Endothelial cell of umbilical vein (primary cell): ENCODE data around the gene FAM209A. TPM values are rescaled to one million over a fixed set of nuclear protein-coding genes. Genes with fewer than 3 reads are reported as not detected.

Source experiments
- BruUV-seq: library from RNA; stranded (reverse); fragments of 400-500 nt; replicated peaks from 2 replicates; lab custom pipeline; 2021; lab: Mats Ljungman, UMichigan
- CTCF ChIA-PET: fragments of 300-600, 350-600 bp; sonication (Branson Sonifier 250); formaldehyde crosslinking; loops from one replicate; lab custom pipeline; 2021; ENCODE audit warnings: antibody characterized with exemption, inconsistent platforms; lab: Charles Lee
- POLR2A ChIA-PET: fragments of 300-600, 350-600 bp; sonication (Branson Sonifier 250); formaldehyde crosslinking; loops from one replicate; lab custom pipeline; 2021; ENCODE audit warnings: antibody characterized with exemption, inconsistent platforms; lab: Charles Lee
- DNase-seq: peaks from one replicate; pipeline ENCODE4 v3.0.0-alpha.2; 2011; ENCODE audit warnings: low read depth, low spot score
- FAIRE-seq: peaks from 2 replicates; lab custom pipeline; 2011; peaks lifted over from hg19 to GRCh38; lab: Jason Lieb, UNC
- H2AFZ ChIP-seq: 2 replicates; pipeline ENCODE4 v1.6.0; 2012; ENCODE audit warnings: low read depth, low read length, control low read depth, inconsistent platforms
- H3K27ac ChIP-seq: 2 replicates; pipeline ENCODE4 v1.5.1; 2011; ENCODE audit warnings: low read depth, mild to moderate bottlenecking, control low read depth, low read length, moderate library complexity; ENCODE audit not compliant: insufficient read depth
- H3K27me3 ChIP-seq, 2 experiments: 2 replicates each; pipeline versions ENCODE4 v1.6.0 to v1.6.1; 2011; ENCODE audit warnings: low read length in 2 of 2, mixed read lengths in 1 of 2; ENCODE audit not compliant: control insufficient read depth in 2 of 2, insufficient read depth in 2 of 2
- H3K36me3 ChIP-seq, 2 experiments: 2 replicates in 1 of 2; 3 replicates in 1 of 2; pipeline ENCODE4 v1.5.1; 2011; ENCODE audit warnings: low read length in 2 of 2, mild to moderate bottlenecking in 1 of 2, moderate library complexity in 1 of 2; ENCODE audit not compliant: control insufficient read depth in 2 of 2, insufficient read depth in 2 of 2; ENCODE audit errors: extremely low read depth in 1 of 2
- H3K4me1 ChIP-seq: 3 replicates; pipeline ENCODE4 v1.5.1; 2011; ENCODE audit warnings: mild to moderate bottlenecking, low read length; ENCODE audit not compliant: control insufficient read depth, insufficient read depth; ENCODE audit errors: extremely low read depth
- H3K4me2 ChIP-seq: 2 replicates; pipeline ENCODE4 v1.6.1; 2011; ENCODE audit warnings: low read length, control low read depth, mixed read lengths; ENCODE audit not compliant: insufficient read depth
- H3K4me3 ChIP-seq, 3 experiments: fragments of 200-600 bp in 1 of 3; sonication (generic), shearing (Covaris generic) in 1 of 3; replicated peaks in 1 of 3; 2 replicates each; pipeline ENCODE4 v1.5.1; 2011 to 2016; ENCODE audit warnings: control low read depth in 3 of 3, low read length in 3 of 3, mild to moderate bottlenecking in 2 of 3, inconsistent platforms in 1 of 3, low read depth in 1 of 3, moderate library complexity in 1 of 3; ENCODE audit not compliant: insufficient read depth in 1 of 3
- H3K79me2 ChIP-seq: 2 replicates; pipeline ENCODE4 v1.6.0; 2012; ENCODE audit warnings: low read length, inconsistent platforms; ENCODE audit not compliant: control insufficient read depth, insufficient read depth
- H3K9ac ChIP-seq: replicated peaks from 2 replicates; pipeline ENCODE3; 2011; ENCODE audit warnings: low read length, control low read depth; ENCODE audit not compliant: insufficient read depth; ENCODE audit errors: extremely low read depth
- H3K9me1 ChIP-seq: replicated peaks from 3 replicates; pipeline ENCODE4 v1.6.0; 2011; ENCODE audit warnings: mild to moderate bottlenecking, low read length; ENCODE audit not compliant: control insufficient read depth, insufficient read depth; ENCODE audit errors: extremely low read depth
- H3K9me3 ChIP-seq: replicated peaks from 2 replicates; pipeline ENCODE4 v1.5.1; 2012; ENCODE audit warnings: low read length, inconsistent platforms; ENCODE audit not compliant: control insufficient read depth, insufficient read depth
- H4K20me1 ChIP-seq: replicated peaks from 2 replicates; pipeline ENCODE3; 2011; ENCODE audit warnings: mild to moderate bottlenecking, low read length; ENCODE audit not compliant: control insufficient read depth, insufficient read depth; ENCODE audit errors: extremely low read depth
- CTCF ChIP-seq, 2 donors: IDR thresholded peaks; 1 replicate in 1 of 2; 2 replicates in 1 of 2; pipeline ENCODE4 v1.5.1; 2011; ENCODE audit warnings: low read length in 2 of 2, mild to moderate bottlenecking in 2 of 2, moderate library complexity in 2 of 2, control low read depth in 1 of 2, inconsistent platforms in 1 of 2, low read depth in 1 of 2; ENCODE audit not compliant: insufficient read depth in 1 of 2; ENCODE audit errors: extremely low read depth in 1 of 2
- FOS ChIP-seq: IDR thresholded peaks from 2 replicates; pipeline ENCODE4 v1.6.1; 2011; ENCODE audit warnings: mild to moderate bottlenecking, low read length, moderate library complexity, borderline replicate concordance; ENCODE audit not compliant: insufficient read depth
- GATA2 ChIP-seq: IDR thresholded peaks from 2 replicates; pipeline ENCODE4 v1.7.0; 2011; ENCODE audit warnings: low read depth, mild to moderate bottlenecking, moderate library complexity, mixed read lengths, low read length; ENCODE audit not compliant: insufficient read length, insufficient read depth
- MAX ChIP-seq: IDR thresholded peaks from 2 replicates; pipeline ENCODE4 v1.6.1; 2011; ENCODE audit not compliant: insufficient read depth, insufficient read length
- MYC ChIP-seq: IDR thresholded peaks from one replicate; pipeline ENCODE4 v1.6.1; 2011; ENCODE audit warnings: mild to moderate bottlenecking, low read depth, low read length
- POLR2A ChIP-seq: IDR thresholded peaks from 2 replicates; pipeline ENCODE4 v1.6.1; 2012; ENCODE audit warnings: low read depth, mild to moderate bottlenecking, control low read depth, low read length
- POLR2AphosphoS5 ChIP-seq: IDR thresholded peaks from 2 replicates; pipeline ENCODE4 v1.6.1; 2012; ENCODE audit warnings: low read depth, mild to moderate bottlenecking, control low read depth, low read length, moderate library complexity; ENCODE audit not compliant: insufficient read depth
- dilution Hi-C: fragments of 300-500 bp; cut with MboI; formaldehyde crosslinking; loops from one replicate; pipeline ENCODE4 v1.15.0; 2019; ENCODE audit warnings: low sequenced_read_pairs; ENCODE audit not compliant: extremely low pct_ligation_motif_present
- intact Hi-C: fragments of 100-400 bp; cut with micrococcal nuclease; formaldehyde crosslinking; loops from one replicate; pipeline ENCODE4 v1.10.0; 2022
- polyA plus RNA-seq, 4 experiments: library from polyadenylated mRNA; depleted of rRNA in 3 of 4; stranded (reverse) in 3 of 4; unstranded in 1 of 4; fragments of >200 nt; gene quantifications; 2 replicates each; pipeline versions ENCODE4 v1.2.1 to v1.2.3, GENCODE V29; 2011 to 2012; ENCODE audit warnings: missing spikeins in 1 of 4
- total RNA-seq: library from RNA; stranded (reverse); gene quantifications from 2 replicates; pipeline ENCODE4 v1.2.3, GENCODE V29; 2021

The FAM209A gene
- total and polyA plus RNA-seq, 2 donors (not counting 3 experiments of a cell fraction or from before 2014, with no cell fraction given), result 0.37 to 0.49 TPM

GRCh38 chr20:56570832-56571231, 46.3 kb downstream of the FAM209A start:
- H3K9ac ChIP-seq, result no peak overlapping the region
- DNase-seq (no peak), FAIRE-seq (no peak)
- no peaks in the 10 kb centered on the region for H3K79me2 ChIP-seq
- no peak overlapping the region for H2AFZ ChIP-seq
- no peaks in the 10 kb centered on the region for H3K9me3 ChIP-seq
- no peaks in the 10 kb centered on the region for H3K36me3 ChIP-seq
- H3K4me2 ChIP-seq, result no peak overlapping the region
- ChIA-PET CTCF (interaction anchor here (1.2 kb wide), 1 partner anchor 21 kb away, joined by 4 read pairs; no protein-coding TSS in a partner anchor), POLR2A (no interaction called here)
- H3K27me3 ChIP-seq, result no peaks in the 10 kb centered on the region
- no peaks in the 10 kb centered on the region for H4K20me1 ChIP-seq
- dilution Hi-C loops, result no loop called here
- no peak overlapping the region for H3K27ac ChIP-seq
- H3K9me1 ChIP-seq, result no peaks in the 10 kb centered on the region
- BruUV-seq, result no TSS peak
- no peak for TF ChIP-seq POLR2AphosphoS5
- no peak for TF ChIP-seq FOS
- TF ChIP-seq CTCF (IDR thresholded peaks at IDR 0.05; ENCODE audit: extremely low read depth in 1 of 2, insufficient read depth in 1 of 2, low read depth in 1 of 2, low read length in 2 of 2), result no peak
- TF ChIP-seq MAX, result no peak
- no peak for TF ChIP-seq GATA2
- no peak for TF ChIP-seq POLR2A
- TF ChIP-seq MYC, result no peak
- no peak overlapping the region for H3K4me3 ChIP-seq
- H3K4me1 ChIP-seq, result no peaks in the 10 kb centered on the region
- intact Hi-C loops, result no loop called here
